Hematopoietic multipotent progenitor cell treated with erythropoietin and hydrocortisone succinate and interleukin-3 and kit ligand, for 17 days (in vitro differentiated cells): ENCODE measurements around the gene ZNF778.

Experiments
- DNase-seq: peaks from one replicate; pipeline ENCODE4 v3.0.0-alpha.2; 2015; ENCODE audit warnings: low spot score

Gene ZNF778

DNA sequence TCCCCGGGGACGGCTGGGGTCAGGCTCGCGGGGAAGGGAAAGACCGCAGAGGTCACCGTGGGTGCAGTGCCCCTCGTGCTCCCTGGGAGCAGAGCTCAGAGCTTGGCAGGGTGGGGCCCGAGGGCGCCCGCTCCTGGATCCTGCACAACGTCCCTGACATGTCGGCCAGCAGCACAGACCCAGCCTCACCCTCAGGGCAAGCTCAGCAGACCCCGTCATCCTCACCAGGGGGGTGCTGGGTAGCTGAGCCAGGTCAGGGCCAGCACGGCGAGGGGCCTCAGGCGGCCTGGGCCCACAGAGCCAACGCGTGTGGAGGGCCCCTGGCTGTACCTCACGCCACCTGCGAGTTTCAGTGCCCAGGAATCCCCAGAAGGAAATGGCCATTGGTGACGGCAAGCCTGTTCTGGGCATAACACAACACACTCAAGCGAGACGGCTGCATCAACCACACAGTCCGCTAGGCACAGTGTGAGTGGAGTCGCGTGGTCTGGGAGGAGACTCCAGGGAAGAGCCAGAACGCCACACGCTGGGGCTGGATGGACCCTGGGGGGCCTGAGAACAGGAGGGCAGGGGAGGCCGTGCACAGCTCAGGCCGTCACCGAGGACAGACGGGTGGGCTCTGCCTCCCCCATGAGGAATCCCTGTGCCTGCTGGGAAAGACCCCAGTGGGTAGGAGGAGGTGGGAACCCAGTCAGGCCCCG is 60.3 kb downstream of the ZNF778 start:
- DNase-seq: no peak

DNA sequence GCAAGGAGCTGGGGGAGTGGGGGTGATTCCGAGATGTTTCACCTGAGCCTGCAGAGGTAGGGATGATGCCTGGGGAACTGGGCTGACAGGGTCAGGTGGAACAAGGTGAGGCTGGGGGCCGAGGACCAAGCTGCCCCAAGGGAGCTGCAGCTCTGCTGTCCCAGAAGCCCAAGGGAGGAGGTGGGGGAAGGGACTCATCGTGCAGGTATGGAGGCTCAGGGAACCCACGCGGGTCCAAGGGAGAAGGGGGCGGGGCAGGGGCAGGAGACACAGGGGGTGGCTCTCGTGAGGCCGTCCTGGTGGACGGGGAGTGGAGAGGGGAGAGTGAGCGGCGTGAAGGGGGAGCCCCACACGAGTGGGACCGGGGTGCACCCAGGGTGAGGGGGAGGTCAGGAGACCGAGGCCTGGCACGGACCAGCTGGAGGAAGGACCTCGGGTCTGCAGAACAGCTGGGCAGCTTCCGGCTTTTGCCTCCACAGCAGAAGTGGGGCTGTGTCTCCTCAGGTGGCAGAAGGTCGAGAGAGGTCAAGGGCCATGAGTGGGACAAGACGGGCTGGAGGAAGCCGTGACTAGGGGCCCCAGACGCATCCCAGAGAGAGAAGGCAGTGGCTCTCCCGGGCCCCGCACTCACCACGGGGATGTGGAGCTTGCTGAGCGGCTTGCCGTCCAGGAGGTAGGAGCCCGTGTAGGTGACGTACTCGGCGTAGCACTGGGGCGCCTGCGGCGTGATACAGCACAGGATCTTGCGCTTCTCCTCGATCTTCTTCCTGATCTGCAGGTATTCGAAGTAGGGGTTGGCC is 61.1 kb downstream of the ZNF778 start:
- no peak for DNase-seq

DNA sequence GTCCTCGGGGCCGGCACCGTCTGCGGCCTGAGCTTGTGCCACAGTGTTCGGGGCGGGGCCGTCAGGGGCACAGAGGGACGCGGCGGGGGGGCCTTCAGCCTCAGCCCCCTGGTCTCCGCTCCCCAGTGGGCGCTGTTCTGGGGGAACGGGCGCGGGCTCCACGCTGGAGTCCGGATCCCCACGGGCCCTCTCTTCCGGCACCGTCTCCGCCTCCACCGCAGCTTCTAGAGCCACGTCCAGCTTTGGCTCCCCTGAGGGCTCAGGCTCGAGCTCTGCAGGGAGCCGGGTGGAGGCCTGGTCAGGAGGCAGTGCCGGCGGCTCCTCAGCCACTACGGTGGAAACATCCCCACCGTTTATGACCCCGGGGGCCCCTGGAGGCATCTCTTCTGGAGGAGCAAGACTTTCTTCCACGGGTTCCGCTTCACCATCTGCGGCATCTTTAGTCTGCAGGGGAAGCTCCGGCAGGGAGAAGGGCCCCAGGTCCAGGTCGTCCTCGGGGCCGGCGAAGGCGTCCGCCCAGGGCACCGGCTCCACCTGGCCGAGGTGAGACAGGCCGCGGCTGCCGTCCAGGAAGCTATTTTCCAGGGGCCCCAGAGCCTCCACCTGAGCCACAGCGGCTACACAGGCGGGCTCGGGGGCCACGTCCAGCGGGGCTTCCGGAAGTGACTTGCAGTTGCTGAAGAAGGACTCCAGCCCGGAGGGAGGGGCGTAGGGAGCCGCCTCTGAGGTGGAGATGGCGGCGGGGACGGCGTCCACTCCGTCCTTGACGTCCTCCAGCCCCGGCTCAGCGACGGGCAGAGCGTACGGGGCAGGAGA is 62.4 kb downstream of the ZNF778 start:
- no peak for DNase-seq

DNA sequence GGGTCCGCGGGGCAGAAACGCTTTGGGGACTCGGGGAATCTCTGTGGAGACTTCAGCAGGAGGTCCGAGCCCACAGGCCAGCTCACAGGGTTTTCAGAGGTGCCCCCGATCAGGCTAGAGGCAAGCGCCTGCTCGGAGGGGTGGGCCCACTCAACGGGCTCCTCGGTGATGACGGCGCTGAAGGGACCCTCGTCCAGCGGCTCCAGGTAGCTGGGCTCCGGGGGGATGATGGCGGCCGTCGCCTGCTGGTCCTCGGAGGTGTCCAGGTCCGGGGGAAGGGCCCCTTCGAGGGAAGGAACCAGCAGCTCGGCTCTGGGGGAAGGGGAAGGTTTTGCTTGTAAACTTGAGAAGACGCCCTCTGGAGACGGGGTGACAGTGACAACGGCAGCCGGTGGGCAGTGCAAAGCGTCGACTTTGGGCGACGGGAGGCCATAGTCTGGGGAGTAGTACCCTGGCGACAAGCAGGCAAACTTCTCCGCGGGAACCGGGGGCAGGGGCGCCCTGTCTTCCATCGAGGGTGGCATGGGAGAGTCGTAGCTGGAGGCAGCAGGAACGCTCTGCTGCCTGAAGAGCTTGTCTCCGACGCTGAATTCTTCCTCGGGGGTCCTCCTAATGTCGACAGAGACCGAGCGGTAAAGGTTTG is 63.2 kb downstream of the ZNF778 start:
- DNase-seq: no peak

DNA sequence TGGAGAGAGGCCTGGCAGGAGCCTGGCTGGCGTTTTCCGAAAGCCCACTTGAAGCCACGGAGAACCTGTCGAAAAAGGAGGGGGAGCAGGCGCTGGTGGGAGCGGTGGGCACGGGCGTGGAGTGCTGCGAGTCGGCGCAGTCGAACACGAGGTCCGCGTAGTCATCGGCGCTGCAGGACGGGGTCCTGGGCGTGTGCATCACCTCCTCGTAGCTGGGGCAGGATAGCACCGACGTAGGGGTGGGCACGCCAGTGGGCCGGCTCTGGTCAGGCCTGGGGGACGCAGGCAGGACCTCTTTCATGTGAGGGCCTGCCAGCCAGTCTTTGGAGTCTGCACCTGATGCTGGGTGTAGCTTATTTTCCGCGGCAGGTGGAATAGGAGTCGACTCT is 63.7 kb downstream of the ZNF778 start:
- DNase-seq: no peak

DNA sequence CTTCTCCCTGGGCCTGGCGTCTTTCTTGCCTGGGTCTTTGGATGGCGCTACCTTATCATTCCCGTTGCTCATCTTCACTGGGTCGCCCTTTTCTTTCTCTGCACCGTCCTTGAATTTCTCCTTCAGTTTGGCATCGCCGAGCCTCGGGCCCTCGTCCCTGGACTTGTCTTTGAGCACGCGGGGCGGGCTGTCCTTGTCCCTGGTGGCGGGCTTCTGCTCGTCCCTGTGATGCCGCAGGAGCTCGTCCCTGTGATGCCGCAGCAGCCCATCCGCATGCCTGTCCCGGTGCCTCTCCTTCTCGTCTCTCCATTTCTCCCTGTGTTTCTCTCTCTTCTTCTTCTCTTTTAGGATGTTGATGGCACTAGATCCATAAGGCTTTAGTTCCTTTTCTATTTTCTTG is 64.3 kb downstream of the ZNF778 start:
- DNase-seq: no peak

DNA sequence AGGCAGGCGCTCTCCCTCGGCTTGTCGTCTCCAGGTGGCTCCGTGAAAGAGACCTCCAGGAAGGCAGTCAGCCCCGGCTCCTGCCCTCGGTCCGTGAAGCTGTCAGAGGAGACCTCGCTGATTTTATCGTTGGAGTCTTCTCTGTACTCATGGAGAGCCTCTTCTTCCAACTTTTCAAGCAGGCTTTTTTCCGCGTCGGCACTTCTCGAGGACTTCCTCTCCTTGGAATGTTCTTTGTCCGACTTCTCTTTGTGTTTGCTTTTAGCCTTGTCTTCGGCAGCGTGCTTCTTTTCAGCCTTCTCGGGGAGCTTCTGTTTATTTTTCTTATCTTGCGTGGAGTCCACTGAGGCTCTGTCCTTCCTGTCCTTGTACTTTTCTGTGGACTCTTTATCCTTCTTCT is 65.0 kb downstream of the ZNF778 start:
- DNase-seq: no peak

DNA sequence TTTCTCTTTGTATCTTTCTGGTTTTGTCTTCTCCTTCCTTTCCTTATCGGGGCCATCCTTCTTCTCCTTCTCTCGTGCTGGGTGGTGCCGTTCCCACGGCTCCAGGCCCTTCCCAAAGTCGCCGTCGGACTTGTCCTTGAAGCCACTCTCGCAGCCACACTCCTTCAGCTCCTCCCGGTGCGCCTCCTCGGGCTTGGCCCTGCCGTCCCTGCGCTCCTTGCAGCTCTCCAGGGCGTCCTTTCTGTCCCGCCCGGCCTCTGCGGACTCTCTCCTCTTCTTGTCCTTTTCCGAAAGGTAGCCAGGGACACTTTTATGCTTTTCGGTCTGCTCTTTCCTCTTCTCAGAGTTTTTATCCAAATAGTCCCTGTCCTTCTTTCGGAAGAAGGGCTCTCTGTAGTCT is 65.9 kb downstream of the ZNF778 start:
- no peak for DNase-seq

DNA sequence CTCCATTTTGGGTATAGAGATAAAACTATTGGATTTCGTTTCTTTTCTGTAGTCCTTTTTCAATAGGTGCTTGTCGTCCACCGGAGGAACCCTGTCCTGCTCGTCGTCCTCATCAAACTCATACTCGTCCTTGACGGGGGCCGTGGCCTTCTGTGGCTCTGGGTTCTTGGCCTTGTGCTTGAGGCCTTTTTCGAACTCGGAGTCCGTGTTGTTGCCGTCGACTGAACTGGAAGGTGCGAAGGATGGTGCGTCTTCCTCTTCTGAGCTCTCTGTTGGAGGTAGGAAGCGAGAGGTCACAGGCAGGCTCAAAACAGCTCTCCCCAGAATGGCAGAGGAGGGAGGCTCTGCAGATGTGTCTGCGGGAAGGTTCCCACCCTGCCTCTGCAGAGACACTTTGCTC is 67.9 kb downstream of the ZNF778 start:
- DNase-seq: no peak

DNA sequence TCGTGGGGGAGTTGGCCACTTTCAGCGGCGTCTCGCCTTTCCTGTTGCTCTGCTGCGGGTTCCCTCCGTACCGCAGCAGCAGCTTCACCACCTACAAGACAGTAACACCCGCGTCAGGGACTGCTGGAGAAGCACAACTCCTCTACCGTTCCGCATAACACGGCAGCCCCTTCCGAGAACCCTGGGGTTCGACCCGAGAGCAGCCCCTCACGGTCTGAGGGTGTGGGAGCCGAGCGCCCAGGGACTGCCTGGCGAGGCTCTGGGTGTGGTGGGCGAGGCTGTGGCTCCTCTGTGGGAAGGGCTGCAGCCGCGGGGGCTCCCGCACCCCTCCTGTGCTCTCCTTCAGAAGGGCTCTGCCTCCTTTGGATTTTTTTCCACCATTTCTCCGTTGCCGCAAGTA is 68.6 kb downstream of the ZNF778 start:
- DNase-seq: no peak
